ENCODE measurements around the gene ZNF740.
A peak's percentile ranks its signal among the peaks of the same experiment; 100 is the strongest.

ZNF740 gene

DNA sequence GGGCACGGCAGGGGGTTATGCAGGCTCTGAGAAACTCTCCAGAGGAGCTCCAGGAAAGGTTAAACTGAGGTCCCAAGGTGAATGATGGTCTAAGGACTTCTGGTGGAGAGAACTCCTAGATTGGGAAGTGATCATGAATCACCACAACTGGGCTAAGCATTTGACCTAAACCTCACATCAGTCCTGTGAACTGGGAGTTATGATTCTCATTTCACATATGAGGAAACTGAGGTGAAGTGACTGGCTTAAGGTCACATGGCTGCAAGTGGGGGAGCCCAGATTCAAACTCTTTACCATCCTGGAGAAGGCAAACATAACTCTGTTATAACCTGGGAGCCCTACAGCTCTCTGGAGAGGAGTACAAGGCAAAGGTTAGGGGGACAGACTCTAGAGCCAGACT, 47.3 kb downstream of the ZNF740 start:
- no peak for DNase-seq

DNA sequence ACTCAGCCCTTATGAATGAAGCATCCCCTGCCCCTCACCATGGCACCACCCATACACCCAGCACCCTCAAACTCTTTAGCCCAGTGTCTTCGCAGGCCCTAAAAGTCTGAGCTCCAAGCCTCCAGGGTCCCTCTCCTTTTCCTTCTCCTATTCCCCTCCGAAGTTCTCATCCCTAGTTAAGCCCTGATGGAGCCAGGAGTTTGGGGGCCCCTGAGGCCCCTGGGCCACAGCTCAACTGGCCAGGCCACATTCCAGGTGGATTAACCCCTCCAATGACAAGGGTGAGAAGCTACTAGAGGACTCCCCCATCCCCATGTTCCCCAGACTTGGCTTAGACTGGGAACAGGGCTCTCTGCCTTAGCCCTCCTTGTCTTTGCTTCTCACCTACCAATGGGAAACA, 48.9 kb downstream of the ZNF740 start:
- no peak for DNase-seq

DNA sequence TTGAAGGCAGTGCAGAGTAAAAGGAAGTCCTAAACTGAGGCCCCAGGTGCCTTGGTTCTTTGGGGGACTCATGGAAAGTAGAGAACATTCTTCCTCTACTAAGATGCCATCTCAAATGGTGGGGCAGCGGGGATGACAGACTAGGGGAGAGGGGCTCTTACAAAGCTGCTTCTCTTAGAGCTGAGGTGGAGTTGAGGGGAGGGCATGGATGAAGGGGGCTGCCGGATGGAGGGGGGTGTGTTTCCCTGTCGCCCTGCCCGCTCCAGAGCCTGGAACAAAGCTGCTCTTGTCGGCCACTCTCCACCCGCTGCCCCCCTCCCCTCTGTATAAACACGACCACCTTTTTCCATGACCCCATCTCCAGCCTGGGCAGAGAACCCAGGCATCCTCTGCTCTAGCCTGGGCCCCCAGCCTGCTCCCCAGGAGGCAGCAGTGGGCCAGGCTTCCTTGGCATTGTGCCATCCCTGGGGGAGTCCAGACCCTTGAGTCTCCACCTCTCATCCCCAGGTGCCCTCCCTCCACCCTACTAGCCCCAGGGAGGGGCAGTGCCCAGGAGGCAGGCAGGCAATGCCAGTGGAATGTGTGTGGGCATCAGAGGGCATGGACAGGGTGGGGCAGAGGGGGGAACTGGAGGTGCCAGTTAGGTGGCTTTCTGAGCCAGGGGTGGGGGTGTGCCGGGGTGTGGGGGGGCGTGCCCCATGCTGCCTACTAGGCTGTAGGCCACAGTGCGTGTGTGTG, 49.8 kb downstream of the ZNF740 start:
- DNase-seq = no peak

DNA sequence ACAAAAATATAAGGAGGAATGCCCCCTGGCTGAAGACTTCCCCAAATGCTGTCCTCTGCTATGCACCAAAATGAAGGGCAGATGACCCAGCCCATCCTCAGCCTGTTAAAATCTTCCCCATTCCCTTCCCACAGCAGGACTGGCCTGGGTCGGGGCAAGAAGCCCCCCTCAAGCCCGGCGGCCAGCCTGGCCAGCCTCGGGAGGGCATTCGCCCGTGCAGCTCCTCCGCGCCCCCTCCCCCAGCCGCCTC, 51.1 kb downstream of the ZNF740 start:
- no peak for DNase-seq

DNA sequence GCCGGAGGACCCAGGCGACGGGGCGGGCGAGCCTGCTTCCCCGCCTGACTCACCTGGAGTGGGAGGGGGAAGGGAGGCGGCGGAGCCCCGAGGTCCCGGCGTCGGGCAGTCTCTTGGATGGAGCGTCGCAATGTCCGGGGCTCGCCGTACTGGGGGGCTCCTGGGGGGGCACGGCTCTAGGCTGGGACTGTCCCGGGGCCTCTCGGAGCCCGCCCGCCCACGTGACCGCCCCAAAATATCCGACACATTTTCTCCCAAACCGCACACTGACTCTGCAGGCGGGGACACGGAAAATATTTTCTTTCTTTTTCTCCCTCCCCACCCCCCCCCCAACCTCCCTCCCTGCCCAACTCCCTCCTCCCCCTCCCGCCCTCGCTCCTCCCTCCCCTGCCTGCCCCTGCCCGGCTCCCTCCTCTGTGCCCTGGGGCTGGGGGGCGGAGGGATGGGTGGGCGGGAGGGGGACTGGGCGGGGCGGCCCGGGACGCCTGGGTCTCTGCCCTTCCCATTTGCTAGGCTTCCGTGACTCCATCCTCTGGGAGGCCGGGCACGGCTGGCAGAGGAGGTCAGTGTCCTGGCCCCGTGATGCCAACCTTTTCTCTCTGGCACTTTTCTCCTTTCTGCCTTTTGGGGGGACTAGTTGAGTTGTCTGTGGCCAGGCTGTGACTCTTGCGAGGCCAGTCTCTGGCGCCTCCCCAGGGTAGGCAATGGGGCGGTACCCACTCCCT, 51.6 kb downstream of the ZNF740 start, which contains the start of gene RARG:
Gene RARG, minus strand, starts transcription at position 289 of the 725 bp plus-strand sequence. CDS start 4,664 bp downstream, outside the sequence.
- DNase-seq = peak; percentile 59

DNA sequence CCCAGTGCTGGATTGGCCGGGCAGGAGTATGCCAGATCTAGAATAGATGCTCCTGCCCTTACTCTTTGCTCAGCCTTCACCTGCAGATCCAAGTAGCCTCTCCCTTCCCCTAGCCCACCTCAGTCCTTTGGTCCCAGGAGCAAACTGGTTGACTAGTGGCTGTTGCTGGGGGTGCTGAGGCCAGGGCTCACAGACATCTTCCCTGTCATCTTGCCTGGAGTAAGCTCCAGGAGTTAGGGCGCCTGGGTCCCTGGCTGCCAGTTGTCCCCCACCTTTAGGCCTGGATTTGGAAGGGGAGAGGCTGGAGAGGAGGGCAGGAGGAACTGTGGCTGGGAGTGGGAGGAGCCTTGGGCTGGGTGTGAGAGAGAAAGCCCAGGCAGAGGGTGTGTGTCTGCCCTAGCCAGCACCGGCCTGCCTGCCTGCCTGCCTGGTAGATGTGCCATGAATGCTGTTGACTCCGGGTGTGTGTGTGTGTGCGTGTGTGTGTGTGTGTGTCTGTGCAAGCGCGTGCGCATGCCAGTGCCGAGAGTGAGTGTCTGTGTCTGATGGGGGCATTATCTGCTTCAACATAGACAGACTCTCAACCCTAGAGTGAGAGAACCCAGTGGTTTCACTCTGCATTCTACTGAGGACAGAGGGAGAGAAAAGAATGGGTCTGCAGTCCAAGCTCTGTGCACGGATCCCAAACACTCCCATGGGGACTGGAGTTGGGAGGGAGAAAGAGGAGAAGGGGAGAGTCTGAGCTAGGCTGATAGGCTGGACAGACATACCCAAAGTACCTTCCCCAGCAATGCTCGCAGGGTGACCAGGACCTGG, 52.3 kb downstream of the ZNF740 start:
- DNase-seq = peak; percentile 47

DNA sequence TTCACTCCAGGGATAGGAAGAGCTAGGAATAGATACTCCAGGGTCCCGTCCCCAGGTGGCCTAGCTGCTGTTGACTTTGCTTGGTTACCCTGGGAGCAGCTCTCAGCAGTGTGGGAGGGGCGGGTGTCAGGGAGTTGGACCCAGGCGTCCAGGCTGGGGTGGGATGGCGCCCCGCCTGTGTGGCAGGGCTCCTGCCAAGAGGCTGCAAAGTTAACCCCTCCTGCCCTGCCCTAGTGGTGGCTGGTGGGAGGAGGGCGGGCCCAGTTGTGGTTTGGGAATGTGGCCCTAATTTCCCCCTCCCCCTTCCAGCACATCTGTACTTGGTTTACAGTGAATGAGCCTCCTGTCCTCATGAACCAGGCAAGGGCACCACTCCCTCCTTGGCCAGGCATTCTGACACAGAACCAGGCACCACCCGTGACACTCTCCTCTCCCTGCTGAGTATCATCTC, 53.2 kb downstream of the ZNF740 start:
- no peak for DNase-seq

DNA sequence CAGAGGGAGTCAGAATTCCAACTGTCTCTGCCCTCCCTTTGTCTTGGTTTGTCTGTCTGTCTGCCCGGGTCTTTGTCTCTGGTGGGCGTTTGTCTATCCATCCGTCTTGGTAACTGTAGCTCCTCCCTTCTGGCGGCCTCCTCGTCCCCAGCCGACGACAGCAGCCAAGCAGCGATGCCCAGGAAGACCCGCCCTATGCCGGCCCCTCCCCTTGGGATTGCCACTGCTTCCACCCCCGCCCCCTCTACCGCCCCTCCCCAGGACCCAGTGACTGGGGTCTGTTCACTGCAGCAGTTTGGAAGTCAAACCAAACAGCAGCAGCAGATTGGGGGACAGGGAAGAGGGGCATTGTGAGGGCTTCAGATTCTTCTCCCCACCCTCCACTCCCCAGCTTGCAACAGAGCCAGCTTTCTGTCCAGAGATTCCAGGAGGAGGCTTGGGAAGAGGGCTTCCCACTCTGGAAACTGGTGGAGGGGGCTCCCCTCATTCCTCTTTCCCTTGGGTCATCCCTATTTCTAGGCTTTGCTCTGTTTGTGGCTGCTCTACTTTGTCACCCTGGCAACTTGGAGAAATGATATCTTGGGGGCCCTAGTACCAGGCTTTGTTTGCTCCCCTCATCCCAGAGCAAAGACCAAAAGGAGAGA, 53.9 kb downstream of the ZNF740 start:
- DNase-seq = no peak

DNA sequence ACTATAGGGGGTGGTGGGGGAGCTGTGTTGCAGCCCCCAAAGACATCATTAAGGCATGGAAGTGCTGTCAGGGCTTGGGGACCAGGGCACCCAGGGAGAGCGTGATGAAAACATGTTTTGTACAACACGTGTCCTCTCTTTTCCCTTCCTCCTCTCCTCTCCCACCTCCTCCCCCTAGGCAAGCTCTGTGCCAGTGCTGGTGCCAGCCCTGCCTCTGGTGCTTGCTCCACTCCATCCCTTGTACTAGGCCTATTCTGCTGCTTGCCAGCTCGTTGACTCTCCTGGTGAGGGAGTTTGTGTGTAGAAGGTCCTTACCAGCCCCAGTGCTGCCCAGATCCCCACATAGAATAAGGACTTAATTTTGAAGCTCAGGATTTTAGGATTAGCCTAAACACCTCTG, 54.6 kb downstream of the ZNF740 start:
- no peak for DNase-seq

DNA sequence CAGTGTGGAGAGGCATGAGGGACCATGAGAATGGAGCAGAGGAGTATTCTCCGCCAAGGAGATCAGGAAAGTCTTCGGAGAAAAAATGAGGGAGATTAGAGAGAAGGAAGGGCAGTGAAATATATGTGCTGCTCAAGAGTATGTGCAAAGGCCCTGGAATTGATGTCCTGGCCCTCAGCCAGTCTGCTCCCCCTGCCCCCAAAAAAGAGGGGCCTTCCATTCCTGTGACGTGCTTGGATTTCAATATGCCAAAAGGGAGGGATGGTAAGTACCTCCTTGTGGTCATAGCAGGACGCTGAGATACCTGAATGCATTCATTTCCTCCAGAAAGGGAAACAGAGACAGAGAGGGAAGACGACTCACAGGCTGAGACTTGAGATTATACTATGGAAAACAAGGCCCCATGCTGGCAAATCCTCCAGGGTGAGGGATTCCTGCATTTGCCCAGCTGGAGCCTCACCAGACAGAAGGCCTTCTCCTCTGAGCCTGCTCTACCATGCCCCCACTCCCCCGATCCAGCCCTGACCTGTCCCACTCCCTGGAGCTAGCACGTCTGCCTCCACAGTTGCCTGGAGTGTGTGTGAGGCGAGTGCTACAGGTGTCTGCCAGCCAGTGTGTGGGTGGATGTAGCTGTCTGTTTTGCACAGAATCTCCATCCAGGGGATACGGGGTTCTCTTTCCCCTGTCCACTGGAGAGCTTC, 55.4 kb downstream of the ZNF740 start:
- DNase-seq = no peak

DNA sequence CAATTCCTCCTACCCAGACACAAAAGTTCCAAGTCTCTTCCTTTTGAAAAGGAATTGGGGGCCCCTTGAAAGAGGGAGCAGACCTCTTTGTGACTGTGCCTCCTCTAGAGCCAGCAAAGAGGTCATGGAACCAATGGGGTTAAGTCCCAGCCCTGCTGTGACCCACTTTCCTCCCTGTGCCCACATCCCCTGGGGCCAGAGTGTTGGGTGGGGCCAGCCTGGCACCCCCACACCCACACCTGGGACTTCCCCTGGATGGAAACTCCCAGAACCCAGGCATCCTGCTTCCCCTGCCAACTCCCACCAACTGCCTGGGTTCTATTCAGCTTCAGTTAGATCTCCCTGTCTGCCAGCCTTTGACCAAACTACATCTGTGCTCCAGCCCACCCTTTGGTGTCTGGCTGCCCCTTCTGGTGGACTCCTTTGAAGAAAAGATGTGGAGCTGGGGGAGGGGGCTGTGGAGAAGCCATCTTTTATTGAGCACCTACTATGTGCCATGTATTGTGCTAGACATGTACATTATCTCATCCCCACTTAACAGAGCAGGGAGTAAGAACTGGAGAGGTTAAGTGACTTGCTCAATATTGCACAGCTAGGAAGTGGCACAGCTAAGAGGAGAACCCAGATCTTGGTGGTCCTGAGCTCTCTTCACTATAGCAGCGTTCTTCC, 56.1 kb downstream of the ZNF740 start:
- DNase-seq = peak; percentile 84

DNA sequence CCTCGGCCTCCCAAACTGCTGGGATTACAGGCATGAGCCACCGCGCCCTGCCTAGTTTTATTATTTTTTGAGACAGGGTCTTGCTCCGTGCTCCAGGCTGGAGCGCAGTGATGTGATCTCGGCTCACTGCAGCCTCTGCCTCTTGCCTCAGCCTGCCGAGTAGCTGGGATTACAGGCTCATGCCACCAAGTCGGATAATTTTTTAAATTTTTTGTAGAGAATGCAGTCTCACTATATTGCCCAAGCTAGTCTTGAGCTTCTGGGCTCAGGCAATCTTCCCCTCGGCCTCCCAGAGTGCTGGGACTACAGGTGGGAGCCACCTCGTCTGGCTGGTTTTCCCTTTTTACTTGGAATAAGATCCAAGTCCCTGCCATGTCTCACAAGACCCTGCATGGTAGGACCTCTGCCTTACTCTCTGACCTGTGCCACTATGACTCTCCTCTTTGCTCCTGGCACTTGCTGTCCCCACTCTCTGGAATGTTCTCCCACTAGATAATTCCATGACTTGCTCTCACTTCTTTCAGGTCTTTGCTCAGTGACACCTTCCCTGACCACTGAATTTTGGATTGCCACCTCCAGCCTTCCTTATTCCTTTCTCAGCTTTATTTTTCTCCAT, 59.2 kb downstream of the ZNF740 start:
- DNase-seq = no peak

DNA sequence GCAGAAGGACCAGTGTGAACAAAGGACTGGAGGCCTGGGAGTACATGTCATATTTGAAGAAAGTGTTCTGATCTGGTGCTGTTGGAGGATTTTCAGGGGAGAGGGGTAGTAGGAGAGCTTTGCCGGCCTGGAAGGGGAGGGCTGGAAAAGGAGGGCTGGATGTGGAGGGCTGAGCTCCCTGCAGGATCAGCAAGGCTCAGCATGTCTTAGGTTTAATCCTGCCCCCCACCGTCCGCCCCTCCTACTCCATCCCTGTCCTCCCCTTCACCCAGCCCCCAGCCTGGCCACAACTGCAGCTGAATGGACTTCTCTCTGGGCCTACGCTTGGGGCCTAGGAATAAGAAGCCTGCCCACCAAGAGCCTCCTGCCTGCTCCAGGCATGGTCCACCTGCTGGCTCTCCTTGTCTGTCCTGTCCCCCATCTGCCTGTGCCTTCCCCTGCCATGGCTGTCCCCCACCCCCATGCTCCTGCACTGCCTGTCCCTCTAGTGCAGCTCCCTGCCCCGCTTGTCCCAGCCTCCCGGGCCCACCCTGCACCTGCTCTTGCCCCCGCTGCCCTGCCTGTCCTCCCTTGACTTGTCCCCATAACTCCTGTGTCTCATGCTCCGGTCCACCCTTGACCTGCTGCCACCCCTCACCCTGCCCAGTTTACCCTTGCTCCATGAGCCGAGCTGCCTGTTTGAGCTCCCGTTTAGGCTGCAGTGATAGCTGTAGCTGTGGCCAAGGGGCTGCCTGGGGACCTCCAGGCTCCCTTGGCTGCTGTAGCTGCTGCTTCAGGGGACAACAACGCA, 61.3 kb downstream of the ZNF740 start:
- no peak for DNase-seq

DNA sequence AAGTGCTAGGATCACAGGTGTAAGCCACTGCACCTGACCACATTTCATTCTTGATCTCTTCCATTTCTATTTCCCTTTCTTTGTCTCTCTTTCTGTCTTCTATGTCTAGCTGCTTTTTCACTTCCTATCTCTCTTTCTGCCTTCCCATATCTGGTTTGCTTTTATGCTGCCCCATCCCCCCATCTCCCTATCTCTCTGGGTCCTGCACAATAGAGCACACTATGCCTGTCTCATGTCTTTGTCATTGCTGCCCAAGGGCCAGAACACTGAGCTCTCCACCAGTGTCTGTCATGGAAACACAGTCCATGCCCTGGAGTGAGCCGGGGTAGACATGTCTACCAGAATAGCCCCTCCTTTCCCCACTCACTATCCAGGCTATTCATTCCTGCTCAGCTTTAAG, 63.8 kb downstream of the ZNF740 start:
- no peak for DNase-seq
